T-helper 1 cell (primary cell): ENCODE data around the gene HRH4.

Experiments used
- DNase-seq, 5 donors: peaks; one replicate each; pipeline ENCODE4 v3.0.0-alpha.2; 2012 to 2020
- total RNA-seq, 4 donors: gene quantifications; one replicate each; lab custom pipeline; 2026; lab: John Stamatoyannopoulos, UW

The HRH4 gene, protein sequence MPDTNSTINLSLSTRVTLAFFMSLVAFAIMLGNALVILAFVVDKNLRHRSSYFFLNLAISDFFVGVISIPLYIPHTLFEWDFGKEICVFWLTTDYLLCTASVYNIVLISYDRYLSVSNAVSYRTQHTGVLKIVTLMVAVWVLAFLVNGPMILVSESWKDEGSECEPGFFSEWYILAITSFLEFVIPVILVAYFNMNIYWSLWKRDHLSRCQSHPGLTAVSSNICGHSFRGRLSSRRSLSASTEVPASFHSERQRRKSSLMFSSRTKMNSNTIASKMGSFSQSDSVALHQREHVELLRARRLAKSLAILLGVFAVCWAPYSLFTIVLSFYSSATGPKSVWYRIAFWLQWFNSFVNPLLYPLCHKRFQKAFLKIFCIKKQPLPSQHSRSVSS
- total RNA-seq, result 0.15 to 0.85 (median 0.52) reads per million in 4 donors

DNA sequence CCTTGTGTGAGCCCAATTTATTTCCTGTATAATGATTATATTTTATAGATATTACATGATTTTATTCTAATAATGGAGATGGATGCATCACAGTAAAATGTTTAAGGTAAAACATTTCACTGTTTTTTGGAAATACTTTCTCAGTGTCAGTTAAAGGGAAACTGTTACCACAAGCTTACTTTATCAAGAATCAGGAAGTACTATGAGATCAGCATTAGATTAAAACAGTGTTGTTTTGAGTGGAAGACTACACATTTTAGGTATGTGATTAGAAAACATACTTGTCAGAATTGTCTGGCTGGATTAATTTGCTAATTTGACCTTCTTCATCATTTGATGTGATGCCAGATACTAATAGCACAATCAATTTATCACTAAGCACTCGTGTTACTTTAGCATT, at the start of gene HRH4:
Gene HRH4 (plus strand): TSS at position 250 of the 400 bp plus-strand sequence. CDS start 92 bp downstream, at position 342.
- DNase-seq, result peak in 1 of 5 donors; percentile 35

DNA sequence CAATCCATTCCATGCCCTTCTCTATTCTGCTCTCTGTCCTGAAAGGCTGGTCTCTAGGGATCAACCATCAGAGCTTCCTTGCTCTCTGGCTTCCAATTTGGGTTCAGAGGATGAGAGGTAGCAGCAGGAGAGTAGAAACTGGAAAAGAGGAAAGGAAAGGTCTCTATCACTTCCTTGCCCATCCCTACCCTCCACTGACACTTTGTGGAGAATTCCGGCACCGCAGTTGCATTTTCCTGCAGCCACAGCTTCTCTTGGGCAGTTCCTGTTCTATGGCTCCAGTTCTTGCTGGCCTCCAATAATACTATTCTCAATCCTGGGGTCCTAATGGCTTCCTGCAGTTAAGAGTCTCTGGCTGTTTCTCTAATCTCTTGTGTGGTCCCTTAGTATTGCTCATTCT, 47.3 kb upstream of the HRH4 start:
- DNase-seq, result no peak

DNA sequence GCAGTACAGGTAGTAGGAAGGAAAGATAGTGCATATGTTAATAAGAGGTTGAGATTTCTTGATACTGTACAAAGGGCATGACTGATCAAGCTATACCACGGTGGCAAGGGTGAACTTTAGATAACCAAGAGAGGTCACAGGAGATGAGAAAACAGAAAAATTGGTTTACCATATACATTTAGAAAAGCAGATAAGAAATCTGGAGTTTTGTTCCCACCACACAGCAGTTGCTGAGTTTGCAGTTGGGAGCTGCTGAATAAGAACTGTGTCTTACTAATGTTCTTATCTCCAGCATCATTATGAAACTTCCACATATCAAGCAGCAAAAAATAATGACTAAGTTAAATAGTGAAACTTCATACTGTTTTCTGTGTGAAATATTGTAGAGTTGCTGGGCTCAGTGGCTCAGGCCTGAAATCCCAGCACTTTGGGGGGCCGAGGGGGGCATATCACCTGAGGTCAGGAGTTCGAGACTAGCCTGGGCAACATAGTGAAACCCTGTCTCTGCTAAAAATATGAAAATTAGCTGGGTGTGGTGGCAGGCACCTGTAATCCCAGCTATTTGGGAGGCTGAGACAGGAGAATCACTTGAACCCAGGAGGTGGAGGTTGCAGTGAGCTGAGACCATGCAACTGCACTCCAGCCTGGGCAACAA, 46.0 kb upstream of the HRH4 start:
- peak in 1 of 5 donors; percentile 75 for DNase-seq

DNA sequence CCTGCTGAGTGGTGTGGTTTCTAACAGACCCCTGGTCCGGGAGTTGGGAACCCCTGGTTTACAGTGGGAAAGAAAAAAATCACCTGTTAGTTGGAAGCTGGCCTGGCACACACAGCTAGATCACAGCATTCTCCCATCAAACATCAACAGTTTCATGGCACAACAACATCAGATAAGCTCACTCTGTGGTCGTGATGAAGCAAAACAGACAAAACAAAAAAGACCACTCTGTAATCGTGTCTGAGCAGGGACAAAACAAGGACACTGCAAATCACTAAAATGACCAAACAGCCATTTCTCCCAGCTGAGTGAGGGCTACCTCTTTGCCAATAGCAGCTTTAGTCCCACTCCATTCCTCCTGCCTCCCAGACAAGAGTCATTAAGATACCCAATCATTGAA, 43.0 kb upstream of the HRH4 start:
- DNase-seq, result no peak

DNA sequence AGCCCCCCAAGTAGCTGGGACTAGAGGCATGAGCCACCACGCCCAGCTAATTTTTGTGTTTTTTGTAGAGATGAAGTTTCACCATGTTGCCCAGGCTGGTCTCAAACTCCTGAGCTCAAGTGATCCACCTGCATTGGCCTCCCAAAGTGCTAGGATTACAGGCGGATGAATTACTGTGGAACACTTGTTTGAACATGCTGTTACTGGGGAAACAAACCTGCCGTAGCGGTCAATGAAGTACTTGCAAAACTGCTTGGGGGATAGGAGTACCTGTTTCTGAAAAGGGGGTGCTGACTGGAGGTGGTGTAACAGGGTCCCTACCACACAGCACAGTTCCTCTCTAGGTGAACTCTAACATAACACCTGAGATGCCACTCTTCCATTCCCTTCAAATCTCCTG, 39.9 kb upstream of the HRH4 start:
- no peak for DNase-seq

DNA sequence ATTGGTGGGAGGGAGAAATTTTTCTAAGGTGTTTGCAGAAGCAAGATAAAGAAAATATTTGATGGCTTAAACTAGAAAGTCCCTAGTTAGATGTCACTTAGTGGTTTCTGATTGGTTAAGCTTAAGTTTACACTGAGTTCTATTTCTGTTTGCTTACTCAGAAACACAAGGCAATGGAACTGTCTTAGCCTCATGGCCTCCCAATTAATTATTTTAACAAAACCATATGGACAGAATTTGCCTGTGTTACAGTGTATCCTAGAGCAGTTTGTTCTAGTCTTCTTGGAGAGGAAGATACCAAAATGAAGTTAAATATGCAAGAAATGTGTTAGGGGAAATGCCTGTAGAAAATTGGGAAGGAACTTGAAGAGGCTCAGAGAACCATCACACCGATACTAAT, 38.6 kb upstream of the HRH4 start:
- no peak for DNase-seq

DNA sequence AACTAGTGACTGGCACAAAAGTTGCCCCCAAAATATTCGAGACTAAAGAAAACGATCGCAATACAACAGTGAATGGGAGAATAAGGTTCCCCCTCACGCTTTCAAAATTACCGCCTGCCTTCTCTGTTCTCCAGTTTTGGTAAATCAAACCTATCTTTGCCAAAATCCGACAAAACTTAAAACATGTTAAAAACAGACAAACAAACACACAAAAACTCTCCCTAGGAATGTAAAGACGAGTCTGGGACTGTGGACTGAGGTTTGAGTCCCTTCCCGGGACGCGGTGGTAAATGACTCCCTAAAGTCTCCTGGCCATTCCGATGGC, 34.4 kb upstream of the HRH4 start:
- no peak for DNase-seq

DNA sequence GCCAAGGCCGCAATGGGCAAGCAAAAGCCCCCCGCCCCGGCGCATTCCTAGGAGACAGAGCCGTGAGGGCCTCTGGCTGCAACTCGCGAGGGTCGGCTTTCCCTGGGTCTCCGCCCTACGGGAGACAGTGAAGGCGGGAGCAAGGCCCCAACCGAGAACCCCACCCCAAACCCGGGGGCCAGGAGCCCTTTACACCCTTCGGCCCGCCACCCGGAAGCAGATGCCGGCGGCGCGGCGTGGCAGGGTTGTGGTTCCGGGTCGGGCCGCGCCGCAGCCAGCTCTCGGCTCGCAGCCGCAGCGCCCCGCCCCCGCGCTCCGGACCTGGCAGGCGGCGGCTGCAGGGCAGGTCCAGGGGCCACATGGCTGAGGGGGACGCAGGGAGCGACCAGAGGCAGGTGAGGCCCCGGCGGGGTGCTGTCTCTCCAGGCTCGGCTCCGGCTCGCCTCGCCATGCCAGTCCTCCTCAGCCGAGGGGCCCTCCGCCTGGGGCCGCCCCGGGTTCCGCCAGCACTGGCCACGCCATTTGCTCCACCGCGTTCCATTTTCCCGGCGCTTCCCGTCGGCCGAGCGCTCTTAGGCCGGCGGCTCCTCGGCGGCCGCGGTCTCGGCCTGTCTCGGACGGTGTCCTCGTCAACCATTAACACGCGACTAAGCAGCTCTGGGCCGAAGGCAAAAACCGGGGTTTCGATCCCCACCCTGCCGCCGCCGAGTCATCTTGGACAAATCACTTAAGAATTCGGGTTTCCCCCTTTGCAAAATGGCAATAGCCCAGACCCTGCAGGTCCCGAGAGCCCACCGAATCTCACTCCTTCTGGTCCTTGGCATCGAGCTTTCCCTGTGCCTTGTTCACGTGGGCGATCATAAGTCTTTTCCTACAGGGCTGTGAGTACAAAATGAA, 33.8 kb upstream of the HRH4 start, which contains the start of gene IMPACT:
Gene IMPACT (plus strand): TSS at position 273 of the 897 bp plus-strand sequence. CDS start 87 bp downstream, at position 360.
- DNase-seq, result peak; percentile 58 to 82 (median 64)

DNA sequence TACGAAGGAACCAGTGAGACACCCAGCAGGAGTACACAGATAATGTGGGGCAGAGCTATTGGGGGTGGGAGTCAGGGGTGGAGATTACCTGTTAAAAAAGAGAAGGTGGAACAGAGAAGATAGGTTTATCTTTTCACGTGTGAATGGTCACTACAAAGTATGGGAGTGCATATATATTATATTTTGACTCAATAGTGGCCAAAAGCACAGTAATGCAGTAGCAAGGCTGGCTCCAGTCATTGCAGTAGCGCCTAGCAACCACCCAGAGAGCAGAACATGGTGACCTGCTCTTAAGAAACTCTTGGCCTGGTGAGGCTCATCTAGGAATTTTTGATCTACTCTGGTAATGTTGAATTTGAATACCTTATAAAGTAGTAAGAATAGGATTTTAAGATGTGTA, 33.0 kb upstream of the HRH4 start:
- no peak for DNase-seq

DNA sequence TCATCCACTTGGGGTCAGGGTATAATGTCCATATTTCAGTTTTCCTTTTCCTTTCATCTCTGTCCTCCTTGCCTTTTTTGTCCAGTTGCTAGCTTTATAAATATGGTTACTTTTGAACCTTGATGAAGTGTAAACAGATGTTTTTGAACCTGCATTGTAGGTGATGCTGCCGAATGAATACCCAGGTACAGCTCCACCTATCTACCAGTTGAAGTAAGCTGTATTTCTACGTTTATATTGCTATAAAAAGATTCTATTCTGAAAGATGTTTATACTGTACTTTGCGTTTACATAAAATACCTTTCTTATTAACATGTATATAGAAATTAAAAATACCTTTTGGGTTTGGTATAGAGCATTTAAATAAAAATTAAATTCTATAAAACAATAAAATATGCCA, 31.7 kb upstream of the HRH4 start:
- DNase-seq, result no peak

DNA sequence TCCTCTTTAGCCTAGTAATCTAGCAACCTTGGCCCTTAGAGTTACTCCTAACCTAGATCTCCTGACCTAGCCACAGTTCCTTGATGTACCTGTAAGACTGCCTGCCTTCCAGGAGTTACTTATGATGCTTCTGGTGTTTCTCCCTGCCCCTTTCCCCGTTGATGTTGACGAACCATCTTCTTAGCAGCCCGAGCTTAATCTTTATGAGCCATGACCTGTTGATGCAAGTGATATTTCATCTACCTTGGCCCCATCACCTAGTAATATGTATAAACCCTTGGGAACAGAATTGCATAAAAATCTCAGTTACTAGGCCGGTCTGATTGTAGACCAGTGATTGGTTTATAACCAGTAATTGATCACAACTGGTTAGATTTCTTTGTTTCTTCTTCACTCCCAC, 31.2 kb upstream of the HRH4 start:
- no peak for DNase-seq

DNA sequence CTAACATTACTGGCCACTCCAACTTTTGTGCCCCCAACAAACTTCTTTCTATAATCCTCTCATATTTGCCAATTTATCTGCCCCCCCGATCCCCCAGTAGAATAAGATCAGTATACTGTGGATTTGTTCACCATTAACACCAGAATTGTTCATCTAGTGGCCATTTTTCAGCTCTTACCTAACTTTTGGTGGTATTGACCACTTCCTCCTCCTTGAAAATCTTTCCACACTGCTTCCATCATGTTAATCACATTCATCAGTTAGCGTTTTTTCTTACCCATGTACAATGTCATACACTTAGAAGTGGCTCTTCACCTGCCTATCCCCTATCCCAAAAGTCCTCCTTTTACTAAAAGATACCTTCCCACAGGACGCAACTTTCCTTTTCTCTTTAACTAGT, 27.8 kb upstream of the HRH4 start:
- no peak for DNase-seq

DNA sequence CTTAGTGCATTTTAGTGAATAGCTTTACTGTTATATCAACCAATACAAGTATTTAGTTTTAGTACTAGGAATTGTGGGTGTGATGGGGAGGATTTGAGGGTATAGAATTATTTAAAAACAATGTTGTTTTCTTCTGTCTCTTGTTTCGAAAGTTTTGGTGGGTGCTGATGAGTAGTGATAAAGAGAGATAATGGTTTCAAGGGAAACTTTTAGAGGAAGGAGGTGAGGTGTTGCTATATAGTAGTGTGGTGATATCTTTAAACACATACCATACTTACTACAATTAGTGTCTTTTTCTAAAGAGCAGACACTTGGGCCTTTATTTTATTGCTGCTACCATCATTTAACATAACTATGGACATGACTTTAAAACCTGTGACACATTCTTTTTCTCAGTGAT, 23.5 kb upstream of the HRH4 start:
- DNase-seq, result no peak

DNA sequence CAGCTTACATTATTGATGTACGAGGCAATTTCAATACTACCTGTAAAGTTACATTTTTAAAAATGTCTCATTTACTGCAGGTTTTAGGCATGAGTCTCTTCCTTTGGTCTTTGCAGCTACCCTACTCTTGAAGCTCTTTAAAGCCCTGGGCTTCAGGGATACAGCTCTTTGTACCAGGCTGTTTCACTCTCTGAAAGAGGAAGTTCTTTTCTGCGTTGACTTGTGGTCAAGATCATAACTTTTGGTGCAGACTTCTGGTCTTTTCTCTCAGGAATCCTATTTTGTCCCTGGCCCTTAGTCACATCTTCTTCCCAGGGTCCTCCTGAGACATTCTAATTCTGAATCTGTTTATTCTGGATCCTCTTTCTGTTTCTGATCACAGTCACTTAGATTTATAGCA, 16.6 kb upstream of the HRH4 start:
- DNase-seq, result no peak

DNA sequence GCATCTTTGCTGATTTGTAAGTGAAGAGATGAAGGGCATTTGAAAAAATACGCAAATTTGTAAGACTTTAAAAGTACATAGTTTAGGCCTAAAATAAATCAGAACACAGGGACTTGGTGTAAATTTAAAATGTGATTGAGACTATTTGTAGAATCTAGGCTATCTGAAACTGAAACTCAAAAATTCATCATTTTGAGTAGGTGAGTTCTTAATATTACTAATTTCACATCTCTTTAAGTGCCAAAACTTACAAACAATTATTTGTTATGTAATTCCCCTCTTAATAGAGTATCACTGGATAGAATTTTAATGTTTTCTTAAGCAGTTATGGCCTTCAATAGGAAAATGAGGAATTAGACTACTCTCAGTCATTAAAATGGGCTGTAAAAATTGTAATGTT, 14.0 kb upstream of the HRH4 start:
- no peak for DNase-seq

DNA sequence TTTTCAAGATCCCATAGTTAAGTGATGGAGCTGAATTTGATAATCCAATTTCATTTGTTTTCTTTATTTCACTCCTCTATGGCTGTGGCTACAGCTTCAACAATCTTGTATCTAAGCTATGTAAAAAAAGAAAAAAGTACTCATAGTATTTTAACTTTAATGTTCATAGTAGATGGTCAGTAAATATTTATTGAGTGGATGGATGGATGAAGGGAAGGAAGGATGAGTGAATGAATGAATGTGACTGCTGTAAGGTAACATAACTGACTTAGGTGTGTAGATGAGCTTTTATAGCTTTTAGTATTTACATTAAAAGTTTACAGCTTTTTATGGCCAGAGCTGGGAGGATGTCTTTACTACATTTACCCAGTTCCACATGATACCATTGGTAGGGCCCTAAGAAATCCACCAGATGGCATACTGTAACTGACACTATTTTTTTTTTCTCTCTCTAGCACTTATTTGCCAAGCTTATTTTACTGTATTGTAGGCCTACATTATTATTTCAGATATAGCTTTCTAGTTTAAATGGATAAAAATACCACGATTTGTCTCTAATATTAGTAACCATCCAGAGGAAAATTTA, 13.4 kb upstream of the HRH4 start:
- no peak for DNase-seq

DNA sequence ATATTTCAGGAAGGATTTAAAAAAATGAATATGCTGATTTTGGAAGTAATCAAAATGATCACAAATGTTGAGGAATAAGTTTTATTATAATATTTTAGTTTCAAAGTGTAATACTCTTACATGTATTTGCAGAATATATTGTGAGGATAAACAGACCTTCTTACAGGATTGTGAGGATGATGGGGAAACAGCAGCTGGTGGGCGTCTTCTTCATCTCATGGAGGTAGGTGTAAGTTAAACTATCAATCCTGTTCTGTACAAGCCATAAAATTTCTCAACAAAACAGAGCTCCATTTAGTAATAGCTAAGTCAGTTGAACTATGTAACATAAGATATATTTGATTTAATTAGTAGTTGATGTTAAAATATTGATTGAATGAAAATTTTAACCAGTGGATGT, 12.5 kb upstream of the HRH4 start:
- no peak for DNase-seq

DNA sequence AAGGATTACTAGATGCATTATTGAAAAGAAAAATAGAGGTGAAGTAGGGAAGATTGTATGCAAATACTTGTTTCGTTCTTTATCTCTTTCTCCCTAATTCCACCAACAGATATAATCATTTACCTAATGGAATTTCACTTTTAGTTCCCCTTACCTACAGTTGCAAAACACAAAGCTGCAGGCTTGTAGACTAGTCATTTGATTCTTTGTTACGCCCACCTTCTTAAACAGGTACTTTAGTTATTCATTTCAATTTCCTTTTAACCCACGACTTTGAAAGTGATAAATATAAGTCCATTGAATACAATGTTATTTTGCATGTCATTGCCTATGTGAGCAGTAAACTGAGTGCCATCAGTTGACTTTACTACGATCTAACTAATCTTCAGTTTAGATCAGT, 3.9 kb upstream of the HRH4 start:
- no peak for DNase-seq

DNA sequence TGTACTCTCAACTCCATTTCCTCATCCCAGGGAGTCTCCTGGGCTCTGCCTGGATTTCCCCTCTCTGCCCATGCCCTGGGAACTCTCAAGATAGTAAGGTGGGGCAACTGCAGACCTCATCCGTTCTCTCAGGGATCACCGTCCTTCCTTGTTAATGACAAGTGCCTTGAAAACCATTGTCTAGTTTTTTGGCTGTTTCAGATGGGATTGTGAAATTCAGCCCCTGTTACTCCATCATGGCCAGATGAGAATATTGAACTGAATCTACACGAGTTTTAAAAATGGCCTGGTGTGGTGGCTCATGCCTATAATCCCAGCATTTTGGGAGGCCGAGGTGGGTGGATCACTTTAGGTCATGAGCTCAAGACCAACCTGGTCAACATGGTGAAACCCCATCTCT, 665 bp upstream of the HRH4 start:
- DNase-seq, result no peak

DNA sequence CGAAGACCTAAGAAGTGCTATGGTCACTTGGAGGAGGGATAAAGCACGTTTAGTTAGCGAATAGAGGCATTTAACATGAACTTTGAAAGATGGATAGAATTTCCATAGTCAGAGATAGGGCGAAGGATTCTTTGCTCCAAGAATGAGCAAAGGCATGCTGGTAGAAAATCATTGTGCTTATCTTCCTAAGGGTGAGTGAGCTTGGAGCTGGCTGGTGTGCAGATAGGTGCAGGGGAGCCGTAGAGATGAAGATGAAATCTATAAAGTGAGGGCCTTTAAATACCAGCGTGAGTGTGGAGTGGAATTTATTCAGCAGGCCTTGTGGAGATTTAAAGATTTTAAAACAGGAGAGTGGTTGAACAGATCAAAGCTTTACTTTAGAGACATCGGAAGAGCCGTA, 1.6 kb downstream of the HRH4 start:
- no peak for DNase-seq

DNA sequence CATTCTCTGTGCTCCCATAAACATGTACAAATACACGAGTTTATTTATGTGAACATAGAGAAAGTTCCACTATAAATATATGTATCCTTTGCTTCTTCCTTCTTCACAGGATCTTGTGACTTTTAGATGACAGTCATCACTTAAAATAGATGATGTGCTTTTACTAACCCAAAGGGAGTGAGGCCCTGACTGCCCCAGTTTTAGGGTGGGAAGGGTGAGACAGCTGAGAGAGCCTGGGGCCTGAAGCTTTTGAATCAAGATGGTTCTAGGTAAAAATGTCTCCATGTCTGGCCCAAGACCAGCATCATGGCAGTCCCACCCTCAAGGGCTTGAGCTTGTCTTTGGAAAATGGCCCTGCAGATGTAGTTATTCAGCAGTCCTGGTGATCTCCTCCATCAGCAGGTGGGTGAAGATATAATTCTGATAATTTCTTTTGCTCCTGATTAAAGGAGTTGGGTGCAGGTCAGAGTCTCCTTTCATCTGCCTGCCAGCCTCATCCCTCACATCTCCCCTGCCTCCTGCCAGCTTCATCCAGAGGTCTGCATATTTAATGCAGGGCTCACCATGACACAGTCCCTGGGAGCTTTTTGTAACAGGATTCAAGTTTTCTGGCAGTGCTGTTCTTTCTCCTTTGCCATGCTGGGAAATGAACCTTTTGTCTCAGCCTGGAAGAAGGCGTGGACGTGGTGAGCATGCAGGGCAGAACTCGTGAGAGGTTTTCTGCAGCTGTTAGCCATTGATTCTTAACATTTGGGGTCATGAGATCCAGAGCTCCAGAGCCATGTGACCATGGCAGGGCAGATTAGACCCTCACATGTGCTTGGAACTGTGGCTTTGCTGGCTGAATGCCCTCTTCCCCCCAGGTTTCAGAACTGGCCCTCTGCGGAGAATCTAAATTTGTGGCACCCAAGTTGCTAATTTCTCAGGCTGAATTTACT, 2.7 kb downstream of the HRH4 start:
- no peak for DNase-seq

DNA sequence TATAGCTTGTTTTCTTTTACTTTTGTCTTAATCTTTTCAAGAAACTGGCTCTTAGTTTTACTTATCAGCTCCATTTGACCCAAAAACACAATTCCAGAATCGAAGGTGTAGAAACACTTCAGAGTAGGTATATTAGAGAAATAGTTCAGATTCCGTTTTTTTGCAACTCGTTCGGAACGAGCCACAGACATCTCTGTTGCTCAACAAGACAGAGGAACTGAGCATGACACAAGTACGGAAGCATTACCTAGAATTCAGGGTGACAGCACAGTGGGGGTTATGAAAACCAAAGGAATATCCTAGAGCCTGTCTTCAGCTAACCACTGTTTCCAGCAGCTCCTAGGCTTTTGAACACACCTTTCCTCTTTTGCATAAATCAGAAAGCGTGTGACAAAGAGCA, 5.0 kb downstream of the HRH4 start:
- DNase-seq, result no peak
